HK-2 (cell line): ENCODE results near the gene FAXC.
"Not testable (repeated sequence)": the region's sequence is repeated elsewhere in the genome, so short reads cannot be mapped to it uniquely, and the experiment has no call there.

Experiments used
- DNase-seq: peaks from one replicate; pipeline ENCODE4 v3.0.0-alpha.2; 2018; ENCODE audit not compliant: unreplicated experiment

The FAXC gene

DNA sequence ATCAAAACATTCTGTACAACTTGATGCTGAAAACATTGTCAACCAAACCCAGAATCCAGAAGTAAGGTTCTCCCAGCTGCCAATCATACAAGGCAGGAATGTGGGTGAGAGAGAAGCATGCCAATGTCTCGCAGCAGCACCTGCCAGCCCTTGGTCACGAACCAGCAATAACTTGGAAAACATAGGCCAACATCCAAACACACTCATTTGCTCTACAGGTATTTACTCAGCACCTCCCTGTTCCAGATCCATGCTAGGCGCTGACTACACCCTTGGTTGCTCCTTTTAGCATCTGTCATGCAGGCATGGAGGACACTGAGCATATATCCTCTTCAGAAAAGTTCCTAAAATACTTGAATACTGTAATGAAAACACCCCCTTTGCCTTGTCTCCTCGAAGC lies 63.6 kb downstream of the FAXC start:
- DNase-seq: no peak

DNA sequence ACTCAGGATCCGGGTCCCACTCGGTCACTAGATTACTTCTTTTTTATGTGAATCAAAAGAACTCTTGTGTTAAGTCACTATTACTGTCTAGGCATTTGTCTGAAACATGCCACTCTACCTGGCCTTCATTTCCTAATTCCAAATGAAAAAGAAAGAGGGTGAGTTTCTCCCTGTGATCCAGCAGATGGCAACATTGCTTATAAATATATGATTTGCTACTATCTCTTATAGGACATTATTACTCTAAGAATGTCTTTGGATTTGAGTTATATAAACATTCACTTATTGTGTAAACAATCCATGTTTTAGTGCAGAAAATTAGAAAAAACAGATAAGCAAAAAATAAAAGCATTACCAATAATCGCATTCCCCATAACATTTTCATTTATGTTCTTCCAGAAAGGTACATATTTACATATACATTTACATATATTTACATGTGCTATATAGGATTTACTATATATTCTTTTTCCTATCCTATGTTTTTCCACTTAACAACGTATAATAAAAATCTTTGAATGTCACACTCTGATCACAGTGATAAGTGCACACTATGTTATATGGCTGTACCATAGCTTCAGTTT lies 66.9 kb downstream of the FAXC start:
- no peak for DNase-seq

DNA sequence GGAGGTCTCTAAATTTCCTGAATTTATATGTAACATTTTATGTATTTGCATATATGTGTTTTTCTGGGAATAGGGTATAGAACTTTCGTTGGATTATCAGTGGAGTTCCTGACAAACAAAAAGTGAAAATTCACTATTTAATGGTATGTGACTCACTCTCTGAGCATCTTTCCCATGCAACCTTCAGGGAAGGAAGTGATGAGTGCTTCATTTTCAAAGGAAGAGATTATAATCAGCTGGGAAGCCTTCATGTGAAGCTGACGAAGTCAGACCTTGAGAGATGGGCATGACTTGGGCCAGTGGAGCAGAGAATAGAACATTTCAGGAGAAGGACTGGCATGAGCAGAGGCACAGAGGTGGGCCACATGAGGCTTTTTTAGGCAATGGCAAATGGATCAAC lies 72.7 kb downstream of the FAXC start:
- DNase-seq: no peak

DNA sequence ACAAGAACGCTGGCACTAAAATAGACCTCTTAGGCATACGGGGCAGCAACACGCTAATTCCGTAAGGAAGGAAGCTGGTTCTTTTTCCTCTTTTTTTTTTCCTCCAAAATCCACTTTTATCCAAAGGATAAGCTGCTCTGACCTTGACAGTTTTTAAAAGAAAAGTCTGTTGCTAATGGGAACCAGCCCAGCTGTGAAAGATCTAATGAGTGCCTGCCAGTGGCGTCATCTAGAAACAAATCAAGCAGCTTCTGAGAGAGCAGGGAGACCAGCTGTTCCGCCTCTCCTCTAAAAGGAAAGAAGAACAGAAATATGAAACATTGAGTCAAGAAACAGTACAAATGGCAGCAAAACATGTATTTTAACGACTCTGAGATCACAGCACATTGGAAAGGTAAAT lies 78.6 kb downstream of the FAXC start:
- no peak for DNase-seq

DNA sequence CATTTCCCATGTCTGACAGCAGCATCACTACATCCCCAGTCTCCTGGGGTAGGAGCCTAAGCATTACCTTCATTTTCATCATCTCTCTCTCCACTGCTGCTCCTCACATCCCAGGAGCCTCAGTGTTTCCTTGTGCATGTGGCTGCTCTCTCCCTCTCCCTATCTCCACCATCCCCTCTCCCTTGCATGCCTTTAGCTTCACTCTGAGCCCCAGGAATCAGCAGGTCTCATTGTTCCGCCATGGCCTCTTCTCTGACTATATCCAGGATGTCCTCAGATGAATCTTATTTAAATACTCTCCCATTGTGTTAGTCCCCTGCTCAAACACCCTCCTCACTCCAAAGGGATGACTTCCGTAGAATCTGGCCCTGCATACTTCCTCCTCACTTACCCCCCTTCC lies 79.4 kb downstream of the FAXC start:
- DNase-seq: no peak

DNA sequence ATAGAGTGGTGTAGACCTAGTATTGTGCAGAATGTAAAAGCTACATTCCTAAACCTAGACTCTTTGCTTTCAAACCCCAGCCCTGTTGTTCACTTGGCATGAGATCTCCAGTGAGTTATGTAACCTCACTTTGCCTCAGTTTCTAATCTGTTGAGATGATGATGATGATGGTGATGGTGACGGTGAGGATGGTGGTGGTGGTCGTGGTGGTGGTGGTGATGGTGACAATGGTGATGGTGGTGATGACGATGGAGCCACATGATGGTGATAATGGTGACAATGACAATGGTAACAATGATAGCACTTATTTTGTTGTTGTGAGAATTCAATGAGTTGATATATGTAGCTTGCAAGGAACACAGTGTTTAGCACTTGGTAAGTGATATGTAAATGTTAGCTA lies 80.3 kb downstream of the FAXC start:
- no peak for DNase-seq

DNA sequence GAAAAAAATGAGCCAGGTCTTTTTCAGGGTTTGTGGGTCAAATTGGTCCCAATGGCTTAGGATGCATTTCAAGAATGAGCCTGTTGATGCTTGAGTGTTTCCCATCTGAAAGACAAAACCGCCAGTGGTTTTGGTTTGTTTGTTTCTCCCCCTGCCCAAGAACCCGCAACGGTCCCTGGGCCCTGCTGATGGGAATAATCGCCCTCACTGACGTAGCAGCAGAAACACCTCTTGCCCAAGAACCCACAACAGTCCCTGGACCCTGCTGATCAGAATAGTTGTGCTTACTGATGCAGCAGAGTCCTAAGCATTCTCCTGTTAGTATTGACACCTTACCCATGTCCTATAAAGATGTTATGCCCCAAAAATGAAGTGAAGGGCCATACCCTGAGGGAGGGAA lies 82.5 kb downstream of the FAXC start:
- DNase-seq: not testable (repeated sequence)

DNA sequence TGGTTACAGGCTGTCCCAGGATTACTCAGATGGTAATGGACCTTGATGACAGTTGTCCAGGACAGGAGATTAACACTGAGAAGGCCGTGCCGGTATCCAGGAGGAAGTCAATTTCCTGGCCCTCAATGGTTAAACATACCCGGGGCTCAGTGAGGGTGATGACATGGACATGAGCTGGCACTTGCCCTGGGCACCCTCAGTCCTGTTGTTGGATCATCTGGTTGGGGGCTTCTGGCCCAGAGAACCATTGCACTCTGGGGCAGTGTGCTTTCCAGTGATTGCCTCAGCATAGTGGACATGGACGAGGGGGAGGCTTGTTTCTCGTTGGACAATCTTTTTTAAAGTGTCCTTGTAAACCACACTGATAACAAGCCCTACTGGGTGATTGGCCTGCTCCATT lies 84.0 kb downstream of the FAXC start:
- not testable (repeated sequence) for DNase-seq

DNA sequence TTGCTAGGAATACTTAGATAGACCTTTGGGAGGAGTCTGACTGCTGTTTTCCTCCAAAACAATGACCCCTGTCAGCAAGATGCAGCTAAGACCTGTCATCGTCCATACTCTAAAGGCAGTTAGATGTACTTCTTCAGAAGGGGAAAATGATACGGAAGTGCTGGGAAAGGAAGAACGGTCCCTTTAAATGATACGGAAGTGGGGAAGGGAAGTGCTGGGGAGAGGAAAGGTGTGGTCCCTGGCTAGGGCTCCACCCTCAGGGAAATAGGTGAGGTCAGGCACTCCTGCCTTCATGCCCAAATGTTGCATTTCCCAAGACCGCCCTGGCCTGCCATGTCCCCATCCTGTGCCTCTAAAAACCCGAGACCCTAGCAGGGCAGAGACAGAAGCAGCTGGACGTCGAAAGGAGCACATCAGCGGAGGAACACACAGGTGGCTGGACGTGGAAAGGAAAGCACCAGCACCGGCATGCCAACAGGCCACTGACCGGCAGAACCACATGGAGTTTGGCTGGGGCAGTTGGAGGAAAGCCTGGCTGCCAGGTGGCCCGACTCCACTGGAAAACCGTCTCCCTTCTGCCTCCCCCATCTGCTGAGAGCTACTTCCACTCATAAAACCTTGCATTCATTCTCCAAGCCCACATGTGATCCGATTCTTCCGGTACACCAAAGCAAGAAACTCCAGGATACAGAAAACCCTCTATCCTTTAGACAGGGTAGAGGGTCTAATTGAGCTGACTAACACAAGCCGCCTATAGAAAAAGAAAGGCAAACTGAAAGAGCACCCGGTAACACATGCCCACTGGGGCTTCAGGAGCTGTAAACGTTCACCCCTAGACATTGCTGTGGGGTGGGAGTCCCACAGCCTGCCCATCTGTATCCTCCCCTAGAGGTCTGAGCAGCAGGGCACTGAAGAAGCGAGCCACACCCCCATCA lies 94.6 kb downstream of the FAXC start:
- no peak for DNase-seq

DNA sequence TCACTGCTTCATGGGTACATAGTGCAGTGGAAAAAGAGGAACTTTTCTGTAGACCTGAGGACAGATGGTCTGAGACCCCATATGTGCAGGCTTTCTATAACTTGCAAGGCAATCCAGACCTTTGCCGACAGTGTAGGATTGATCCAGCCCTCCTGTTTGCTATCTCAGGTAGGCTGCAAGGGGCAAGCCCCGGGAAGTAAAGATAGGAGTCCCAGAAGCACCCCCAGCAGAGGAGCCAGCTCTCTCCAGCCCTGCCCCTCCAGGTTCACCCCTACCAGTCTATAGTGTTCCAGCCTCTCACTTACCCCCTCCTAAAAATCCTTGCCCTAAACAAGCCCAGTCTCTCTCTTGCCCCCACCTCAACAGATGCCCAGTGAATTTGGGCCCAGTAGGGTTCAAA lies 96.2 kb downstream of the FAXC start:
- DNase-seq: no peak

DNA sequence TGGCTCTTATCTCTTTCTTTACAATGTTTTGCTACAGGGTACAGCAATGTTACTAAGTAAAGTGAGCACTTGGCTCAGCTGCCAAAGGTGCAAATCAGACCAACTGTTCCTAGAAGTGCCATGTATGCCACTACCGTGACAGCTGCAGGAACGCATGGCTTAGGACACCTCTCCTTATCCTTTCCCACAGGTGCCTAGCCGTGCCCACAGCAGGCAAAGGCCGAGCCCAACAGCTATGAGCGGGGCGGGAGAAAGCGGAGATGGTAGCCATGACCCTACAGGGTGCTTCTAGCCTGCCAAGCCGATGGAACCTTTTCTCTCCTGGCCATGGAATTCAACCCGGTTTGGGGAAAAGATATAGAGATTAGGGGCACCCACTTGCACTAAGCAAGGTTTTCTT lies 97.1 kb downstream of the FAXC start:
- DNase-seq: no peak

DNA sequence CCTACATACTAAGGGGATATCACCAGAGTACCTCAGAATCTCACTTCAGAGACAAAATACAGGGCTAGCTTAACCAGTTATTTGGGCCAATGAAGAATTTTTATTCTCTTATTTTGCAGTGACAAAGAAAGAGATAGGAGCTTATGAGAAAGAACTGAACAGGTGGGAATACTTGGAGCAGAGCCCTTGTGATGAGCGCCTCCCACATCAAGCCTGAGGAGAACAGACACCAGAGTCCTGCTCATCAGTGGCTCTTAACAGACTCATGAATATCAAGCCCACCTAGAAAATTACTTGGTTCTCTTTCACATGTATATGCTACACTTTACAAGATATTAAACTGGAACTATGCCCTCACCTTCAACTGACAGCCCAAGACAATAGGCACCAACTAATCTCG lies 99.0 kb downstream of the FAXC start:
- DNase-seq: no peak

DNA sequence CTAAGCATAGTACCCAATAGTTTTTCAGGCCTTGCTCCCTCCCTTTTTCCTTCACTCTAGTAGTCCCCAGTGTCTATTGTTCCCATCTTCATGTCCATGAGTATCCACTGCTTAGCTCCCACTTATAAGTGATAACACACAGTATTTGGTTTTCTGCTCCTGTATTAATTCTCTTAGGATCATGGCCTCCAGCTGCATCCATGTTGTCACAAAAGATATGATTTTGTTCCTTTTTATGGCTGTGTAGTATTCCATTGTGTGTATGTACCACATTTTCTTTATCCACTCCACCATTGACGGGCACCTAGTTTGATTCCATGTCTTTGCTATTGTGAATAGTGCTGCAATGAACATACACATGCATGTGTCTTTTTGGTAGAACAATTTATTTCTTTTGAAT lies 102.9 kb downstream of the FAXC start:
- no peak for DNase-seq

DNA sequence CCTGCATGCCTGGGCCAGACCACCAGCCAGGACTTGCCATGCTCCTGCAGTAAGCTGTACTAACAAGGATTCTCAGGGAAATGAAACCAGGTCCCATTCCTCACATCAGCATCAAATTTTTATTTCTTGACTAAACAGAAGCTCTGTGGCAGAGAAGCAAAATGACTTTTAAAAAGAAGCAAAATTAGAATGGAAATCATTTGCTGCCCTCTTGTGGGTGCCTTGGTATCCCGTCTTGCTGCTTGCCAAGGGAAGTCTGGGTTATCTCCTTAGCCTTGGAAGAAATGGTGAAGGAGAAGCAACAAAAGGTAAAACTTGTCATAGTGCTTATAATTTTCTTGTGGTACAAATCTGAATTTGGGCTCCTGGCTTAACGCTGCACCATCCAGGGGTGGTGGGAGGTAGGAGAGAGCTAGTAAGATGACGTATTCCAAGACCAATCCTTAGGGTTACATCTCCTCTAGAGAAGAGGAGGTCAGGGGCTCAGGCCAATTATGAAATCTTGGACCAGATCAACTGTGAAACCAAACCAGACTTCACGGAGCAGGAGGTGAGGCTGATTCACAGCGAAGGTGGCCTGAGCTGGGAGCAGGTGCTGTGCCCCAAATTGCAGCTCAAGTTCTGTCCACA lies 107.5 kb downstream of the FAXC start:
- DNase-seq: peak; percentile 12

DNA sequence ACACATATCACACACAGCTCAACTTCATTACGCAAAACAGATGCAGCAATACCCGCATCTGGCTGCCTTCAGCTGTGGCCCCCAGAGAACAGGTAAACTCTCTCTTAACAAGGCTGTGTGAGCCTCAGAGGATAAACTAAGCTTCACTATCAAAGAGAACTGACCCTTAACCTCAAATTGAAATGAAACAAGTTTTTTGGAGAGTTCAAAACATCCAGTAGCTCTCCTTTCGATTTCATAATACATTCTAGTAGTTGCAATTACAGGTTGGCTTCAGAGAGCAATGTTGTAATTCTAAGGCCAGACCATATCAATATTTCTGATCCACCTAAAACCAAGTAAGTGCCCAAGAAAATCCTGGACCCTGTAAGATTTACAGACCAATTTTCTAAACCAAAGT lies 113.5 kb downstream of the FAXC start:
- no peak for DNase-seq

DNA sequence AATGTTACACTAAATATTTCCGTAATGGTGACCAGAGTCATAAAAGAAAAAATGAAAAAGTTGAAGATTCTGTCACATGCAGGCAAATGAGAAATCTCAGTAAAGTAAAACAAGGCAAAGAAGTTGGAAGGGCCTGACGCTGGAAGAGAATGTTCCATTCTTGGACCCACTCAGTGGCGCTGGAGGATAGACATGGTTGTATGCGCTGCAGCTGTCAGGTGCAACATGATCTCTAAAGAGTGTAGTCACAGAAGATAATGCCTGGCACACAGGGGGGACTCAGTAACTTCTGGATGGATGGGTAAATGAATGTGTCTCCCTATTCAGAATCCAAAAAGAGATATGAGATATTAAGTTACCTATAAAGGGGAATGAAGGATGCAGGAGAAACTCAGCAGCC lies 116.3 kb downstream of the FAXC start:
- no peak for DNase-seq

DNA sequence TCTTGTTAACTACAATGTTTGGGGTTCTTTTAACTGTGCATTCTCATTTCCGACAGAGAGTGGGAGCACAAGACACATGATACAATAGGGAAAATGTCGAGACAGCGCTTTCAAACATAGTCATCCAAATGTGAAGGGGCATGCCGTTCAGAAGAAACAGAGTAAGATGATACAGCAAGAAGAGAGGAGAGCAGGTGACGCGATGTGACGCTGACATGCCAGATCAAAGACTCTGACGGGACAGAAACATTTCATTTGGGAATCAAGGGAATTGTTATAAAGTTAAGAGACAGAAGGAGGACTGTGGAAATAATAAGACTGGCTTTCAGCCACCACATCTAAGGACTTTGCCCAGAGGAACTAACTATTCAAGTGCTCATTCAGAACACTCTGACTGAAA lies 117.4 kb downstream of the FAXC start:
- no peak for DNase-seq

DNA sequence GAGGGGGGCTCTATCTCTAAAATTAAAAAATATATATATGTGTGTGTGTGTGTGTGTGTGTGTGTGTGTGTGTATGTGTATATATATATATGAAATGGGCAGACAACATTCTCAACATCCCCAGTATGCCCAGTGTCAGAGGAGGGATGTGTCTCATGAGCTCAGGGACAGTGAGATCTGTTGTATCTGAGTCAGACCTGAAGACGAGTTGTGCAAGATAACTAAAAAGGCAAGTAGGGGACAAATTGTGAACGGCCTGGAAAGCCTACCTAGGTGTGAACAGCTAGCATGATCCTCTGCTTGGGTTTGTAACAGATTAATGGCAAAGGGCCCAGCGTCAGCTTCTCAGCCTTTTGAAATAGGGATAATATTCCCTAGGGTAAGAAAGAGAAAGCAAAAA lies 124.3 kb downstream of the FAXC start:
- DNase-seq: no peak
